ENCODE data around the gene FRMPD1.

DNA sequence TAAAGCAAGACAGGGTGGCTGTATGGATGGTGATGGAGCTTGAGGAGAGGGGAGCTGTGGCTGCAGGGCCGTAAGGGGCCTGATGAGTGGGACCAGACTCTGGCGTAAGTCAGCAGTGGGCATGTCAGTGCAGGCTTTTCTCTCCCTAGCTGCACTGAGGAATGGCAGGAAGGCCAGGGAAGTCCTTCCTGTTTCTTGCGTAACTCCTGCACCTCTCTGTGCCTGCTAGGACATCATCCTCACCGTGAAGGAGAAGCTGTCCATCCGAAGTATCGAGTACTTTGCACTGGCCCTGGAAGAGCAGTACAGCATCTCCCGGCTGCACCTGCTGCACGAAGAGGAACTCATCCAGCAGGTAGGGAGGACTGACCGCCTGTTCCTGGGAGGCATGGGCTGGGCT lies 78.7 kb downstream of the FRMPD1 start:
- TF ChIP-seq BACH2 (CRISPR knock-in tag; IDR thresholded peaks at IDR 0.05; ENCODE audit: borderline replicate concordance) (no peak), ZNF70 (CRISPR knock-in tag; IDR thresholded peaks at IDR 0.05) (no peak), CREB5 (CRISPR knock-in tag; IDR thresholded peaks at IDR 0.05; ENCODE audit: low read depth) (no peak)

Measured in SK-N-SH treated with all-trans-retinoic acid at 6 μM for 48 hours (cell line).